ENCODE measurements around the gene RFX1.
"Not testable (repeated sequence)": the region's sequence is repeated elsewhere in the genome, so short reads cannot be mapped to it uniquely, and the experiment has no call there.

RFX1 gene

DNA sequence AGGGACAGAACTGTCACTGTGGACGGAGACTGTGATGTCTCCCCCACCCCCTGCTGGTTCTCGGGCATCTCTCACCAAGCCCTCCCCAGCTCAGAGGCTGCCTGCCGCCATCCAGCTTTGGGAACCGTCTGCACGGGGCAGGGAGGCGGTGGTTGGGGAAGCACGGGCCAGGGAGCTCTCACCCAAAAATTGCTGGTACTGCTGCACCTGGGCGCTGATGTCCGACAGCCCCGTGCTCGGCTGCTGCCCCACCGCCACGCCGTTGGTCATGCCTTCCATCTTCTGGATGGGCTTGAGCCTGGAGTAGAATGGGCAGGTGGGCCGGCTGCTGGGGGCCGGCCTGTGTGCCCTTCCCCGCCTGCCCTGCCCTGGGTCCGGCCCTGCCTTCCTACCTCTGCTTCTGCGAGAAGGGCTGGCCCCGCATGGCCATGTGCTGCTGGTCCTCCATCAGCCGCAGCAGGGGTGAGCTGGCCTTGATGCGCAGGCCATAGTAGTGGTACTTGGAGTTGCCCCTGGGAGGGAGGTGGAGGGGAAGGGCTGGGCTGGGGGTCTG, 37.7 kb downstream of the RFX1 start:
- H3K27ac Mint-ChIP-seq = no peak overlapping the region
- no peak overlapping the region for H3K4me3 Mint-ChIP-seq
- no peaks in the 10 kb centered on the region for H3K27me3 Mint-ChIP-seq
- H3K36me3 Mint-ChIP-seq (ENCODE audit: low read depth) = peaks cover 72% of the 10 kb centered on the region
- no peaks in the 10 kb centered on the region for H3K9me3 Mint-ChIP-seq
- H3K4me1 Mint-ChIP-seq (ENCODE audit: low read depth) = no peaks in the 10 kb centered on the region
- no peak for DNase-seq

DNA sequence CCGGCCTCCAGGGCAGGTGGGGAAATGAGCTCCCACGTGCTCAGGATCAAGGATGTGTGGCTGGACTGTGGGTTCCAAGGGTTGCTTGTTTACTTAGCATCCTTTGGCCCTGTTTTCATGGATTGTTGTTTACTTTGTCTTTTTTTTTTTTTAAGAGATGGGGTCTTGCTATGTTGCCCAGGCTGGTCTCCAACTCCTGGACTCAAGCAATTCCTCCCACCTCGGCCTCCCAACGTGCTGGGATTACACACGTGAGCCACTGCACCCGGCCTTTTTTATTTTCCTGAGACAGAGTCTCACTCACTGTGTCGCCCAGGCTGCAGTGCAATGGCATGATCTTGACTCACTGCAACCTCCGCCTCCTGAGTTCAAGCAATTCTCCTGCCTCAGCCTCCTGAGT, 38.9 kb downstream of the RFX1 start:
- not testable (repeated sequence) for H3K27ac Mint-ChIP-seq; H3K9me3 Mint-ChIP-seq; DNase-seq; H3K4me1 Mint-ChIP-seq (ENCODE audit: low read depth); H3K4me3 Mint-ChIP-seq; H3K27me3 Mint-ChIP-seq
- H3K36me3 Mint-ChIP-seq (ENCODE audit: low read depth) = peaks cover 63% of the 10 kb centered on the region

DNA sequence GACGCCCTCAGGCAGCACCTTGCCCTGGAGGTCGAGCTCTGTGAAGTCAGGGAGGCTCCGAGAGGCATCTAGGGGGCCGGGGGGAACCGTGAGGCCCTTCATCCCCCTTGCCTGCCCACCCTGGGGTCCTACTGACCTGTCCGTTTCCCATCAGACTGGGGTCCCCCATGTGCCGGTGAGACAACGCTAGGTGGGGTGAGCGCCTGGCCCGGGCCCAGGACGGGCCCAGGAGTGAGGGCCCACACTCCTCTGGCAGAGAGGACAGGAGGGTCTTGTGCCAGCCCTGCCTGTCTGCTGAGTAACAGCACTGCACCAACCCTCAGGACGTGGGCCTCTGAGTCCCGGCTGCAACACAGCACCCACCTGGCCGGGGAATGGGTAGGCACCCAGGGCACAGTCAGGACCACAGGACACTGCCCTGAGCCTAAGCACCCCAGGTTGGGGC, 39.4 kb downstream of the RFX1 start:
- H3K9me3 Mint-ChIP-seq = no peaks in the 10 kb centered on the region
- peaks cover 63% of the 10 kb centered on the region for H3K36me3 Mint-ChIP-seq (ENCODE audit: low read depth)
- H3K27me3 Mint-ChIP-seq = no peaks in the 10 kb centered on the region
- H3K4me3 Mint-ChIP-seq = no peak overlapping the region
- no peak overlapping the region for H3K27ac Mint-ChIP-seq
- no peak for DNase-seq
- no peaks in the 10 kb centered on the region for H3K4me1 Mint-ChIP-seq (ENCODE audit: low read depth)

DNA sequence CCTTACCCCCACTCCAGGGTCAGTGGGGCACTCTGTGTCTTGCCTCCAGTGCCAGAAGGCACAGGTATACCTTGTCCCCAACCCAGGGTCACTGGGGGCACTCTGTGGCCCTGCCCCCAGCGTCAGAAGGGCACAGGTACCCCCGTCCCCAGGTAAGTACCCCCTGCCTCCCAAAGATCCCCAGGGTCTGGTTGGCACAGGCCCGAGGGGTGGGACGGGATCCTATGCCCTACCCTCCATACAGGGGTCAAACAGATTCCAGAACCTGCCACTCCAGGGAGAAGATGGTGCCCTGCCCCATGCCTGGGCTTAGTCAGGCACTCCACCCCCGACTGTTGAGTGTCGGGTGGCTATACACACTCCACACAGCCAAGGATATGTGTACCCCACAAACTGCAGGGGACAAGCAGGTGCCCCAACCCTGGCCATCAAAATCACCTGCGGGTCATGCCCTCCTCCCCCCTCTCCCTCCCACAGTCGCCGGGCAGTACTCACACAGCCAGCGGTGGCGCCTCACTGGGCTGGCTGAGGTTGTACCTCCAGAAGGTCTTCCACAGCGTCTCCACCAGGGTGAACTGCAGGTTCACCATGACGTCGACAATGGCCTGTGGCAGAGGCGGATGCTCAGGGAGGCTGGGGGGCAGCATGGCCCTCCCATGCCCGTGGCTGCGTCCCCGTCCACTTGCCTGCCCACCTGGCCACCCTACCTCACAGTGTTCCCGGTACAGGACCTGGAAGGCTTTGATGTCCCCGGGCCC, 40.0 kb downstream of the RFX1 start:
- no peak overlapping the region for H3K4me3 Mint-ChIP-seq
- no peaks in the 10 kb centered on the region for H3K27me3 Mint-ChIP-seq
- peaks cover 64% of the 10 kb centered on the region for H3K36me3 Mint-ChIP-seq (ENCODE audit: low read depth)
- no peak for DNase-seq
- H3K9me3 Mint-ChIP-seq = no peaks in the 10 kb centered on the region
- no peaks in the 10 kb centered on the region for H3K4me1 Mint-ChIP-seq (ENCODE audit: low read depth)
- no peak overlapping the region for H3K27ac Mint-ChIP-seq

DNA sequence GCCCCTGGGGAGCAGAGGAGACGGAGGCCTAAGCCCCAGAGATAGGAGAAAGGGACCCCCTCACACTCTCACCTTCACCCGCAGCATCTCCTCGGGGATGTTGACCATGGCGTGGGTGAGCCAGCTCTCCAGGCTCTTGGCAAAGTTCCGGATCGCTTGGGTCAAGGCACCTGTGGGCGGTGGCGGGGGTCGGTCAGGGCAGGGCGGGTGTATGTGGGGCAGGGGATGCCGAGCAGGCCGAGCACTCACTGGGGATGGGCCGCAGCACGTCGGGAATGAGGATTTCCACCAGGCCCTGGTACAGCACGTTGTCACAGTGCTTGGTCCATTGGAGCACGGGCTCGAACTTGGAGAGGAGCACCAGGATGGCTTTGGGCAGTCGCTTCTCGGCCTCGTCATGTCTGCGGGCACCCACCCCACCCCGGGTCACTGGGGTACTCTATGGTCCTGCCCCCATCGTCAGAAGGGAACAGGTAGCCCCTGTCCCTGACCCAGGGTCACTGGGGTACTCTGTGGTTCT, 40.7 kb downstream of the RFX1 start:
- H3K9me3 Mint-ChIP-seq = no peaks in the 10 kb centered on the region
- no peak for DNase-seq
- peaks cover 66% of the 10 kb centered on the region for H3K36me3 Mint-ChIP-seq (ENCODE audit: low read depth)
- peak overlapping the region; percentile 37 for H3K27ac Mint-ChIP-seq
- H3K4me1 Mint-ChIP-seq (ENCODE audit: low read depth) = no peaks in the 10 kb centered on the region
- H3K27me3 Mint-ChIP-seq = no peaks in the 10 kb centered on the region
- no peak overlapping the region for H3K4me3 Mint-ChIP-seq

DNA sequence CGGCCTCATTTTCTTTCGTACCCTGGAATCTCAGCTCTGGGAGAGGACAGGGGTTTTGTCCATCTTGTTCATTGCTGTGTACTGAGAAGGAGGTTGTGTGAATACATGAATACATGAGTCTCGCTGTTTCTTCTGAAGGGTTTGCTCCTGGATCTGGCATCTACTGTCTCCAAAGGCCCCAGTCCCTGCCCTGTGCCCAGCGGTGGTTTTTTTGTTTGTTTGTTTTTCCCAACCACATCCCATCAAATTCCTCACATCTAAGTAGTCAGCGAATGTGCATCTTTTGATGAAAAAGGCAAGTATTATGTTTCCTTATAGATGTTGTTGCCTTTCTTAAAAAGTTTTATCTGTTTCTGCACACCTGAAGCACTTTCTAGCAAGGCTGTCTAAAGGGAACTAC, 41.3 kb downstream of the RFX1 start:
- H3K4me1 Mint-ChIP-seq (ENCODE audit: low read depth) = no peaks in the 10 kb centered on the region
- H3K27me3 Mint-ChIP-seq = no peaks in the 10 kb centered on the region
- H3K27ac Mint-ChIP-seq = peak overlapping the region; percentile 53
- DNase-seq = no peak
- H3K4me3 Mint-ChIP-seq = no peak overlapping the region
- H3K36me3 Mint-ChIP-seq (ENCODE audit: low read depth) = peaks cover 68% of the 10 kb centered on the region
- H3K9me3 Mint-ChIP-seq = no peaks in the 10 kb centered on the region

DNA sequence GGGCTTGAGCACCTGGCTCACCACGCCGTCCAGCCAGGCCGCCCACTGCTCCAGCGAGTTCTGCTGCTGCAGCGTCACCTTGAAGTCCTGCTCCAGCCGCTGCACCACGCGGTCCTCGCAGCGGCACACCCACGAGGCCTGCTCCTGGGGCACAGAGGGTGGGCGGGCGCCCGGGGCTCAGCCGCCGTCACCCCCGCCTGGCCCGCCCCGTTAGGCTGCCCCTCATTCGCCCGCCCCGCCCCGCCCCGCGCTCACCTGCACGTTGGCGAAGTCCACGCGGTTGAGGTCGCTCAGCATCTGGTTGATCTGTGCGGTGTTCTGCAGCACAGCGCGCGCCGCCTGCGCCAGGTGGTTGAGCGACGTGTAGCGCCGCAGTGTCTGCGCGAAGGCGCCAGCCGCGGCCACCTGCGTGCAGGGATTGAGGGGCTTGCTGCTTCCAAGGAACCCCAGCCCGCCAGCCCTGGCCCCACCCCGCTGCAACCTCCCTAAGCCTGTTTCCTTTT, 42.5 kb downstream of the RFX1 start:
- no peak for DNase-seq
- Mint-ChIP-seq H3K36me3 (ENCODE audit: low read depth) (peaks cover 66% of the 10 kb centered on the region), H3K9me3 (no peaks in the 10 kb centered on the region), H3K27ac (no peak overlapping the region), H3K27me3 (no peaks in the 10 kb centered on the region), H3K4me3 (no peak overlapping the region), H3K4me1 (ENCODE audit: low read depth) (no peaks in the 10 kb centered on the region)

DNA sequence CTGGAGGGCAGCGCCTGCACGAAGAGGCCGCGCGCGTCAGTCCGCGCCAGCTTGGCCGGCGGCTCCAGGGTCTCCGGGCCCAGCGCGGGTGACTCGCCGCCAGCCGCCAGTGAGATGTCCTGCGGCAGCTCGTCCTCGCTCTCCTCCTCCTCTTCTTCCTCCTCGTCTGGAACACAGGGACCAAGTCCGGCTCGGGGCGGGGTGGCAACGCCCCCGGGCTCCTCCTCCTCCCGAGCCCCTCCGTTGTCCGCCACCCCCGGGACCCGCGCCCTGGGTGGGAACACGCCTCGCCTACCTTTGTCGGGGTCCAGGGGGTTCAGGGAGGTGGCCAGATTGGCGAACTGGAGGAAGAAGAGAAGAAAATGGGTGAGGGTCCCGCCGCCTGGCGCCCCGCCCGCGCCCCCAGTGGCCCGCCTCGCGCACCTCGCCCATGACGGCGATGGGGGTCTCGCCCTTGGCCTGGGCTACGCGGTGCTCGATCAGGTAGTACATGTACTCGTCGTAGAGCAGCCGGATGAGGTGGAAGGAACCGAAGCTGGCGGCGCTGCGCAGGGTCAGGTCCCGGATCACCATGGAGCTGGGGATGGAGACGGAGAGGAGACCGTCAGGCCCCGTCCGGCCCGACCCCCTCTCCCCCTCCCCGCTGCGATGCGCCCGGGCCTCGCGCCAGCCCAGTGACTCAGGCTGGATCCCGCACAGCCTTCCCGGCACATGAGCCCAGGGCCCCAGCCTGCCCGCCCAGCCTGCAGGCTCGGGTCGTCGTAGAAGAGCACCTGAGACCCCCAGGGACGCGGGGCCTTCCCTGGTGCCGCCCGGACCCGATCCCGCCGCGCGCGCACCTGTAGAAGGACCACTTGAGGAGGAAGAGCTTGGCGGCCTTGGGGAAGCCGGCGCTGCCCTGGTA, 43.2 kb downstream of the RFX1 start:
- no peak for DNase-seq
- Mint-ChIP-seq H3K4me1 (ENCODE audit: low read depth) (no peaks in the 10 kb centered on the region), H3K36me3 (ENCODE audit: low read depth) (peaks cover 69% of the 10 kb centered on the region), H3K27ac (no peak overlapping the region), H3K9me3 (no peaks in the 10 kb centered on the region), H3K27me3 (no peaks in the 10 kb centered on the region), H3K4me3 (no peak overlapping the region)

DNA sequence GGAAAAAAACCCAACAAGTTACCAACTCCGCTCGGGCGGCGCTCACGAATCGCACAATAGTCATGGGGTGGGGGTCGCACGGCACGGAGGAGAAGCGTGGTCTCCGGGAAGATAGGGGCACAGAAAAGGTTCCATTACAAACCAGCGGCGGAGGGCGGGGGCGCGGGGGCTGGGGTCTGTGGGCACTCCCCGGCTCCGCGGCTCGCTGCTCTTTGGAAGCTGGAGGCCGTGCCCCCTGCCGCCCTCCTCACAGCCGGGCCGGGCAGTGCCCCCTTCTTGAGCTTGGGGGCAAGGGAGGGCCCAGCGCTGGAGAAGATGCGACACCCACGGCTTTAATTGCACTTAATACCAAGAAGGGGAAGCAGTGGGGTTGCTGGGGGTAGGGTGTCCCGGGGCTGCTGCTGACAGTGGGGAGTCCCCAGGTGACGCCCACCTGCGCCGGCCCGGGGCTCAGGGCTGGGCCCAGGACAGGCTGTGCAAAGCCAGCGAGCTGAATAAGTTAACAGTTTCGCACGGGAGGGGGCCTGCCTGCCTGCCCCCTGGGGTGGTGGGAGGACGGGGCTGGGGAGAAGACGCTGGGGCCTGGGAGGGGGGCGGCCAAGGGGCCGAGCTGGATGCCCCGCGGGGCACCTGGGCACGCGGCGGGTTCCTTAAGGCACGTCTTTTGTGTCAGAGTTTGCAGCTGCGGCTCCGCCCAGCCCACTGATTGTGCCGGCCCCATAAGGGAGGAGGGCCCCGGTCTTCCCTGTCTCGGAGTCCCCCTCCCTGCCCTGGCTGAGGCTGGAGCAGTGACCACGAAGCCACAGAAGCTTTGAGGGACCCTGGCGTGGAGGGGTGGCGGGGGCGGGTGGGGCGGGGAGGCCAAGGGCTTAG, 44.1 kb downstream of the RFX1 start:
- no peak for DNase-seq
- Mint-ChIP-seq H3K4me1 (ENCODE audit: low read depth) (no peaks in the 10 kb centered on the region), H3K36me3 (ENCODE audit: low read depth) (peaks cover 69% of the 10 kb centered on the region), H3K27ac (peak overlapping the region; percentile 55), H3K27me3 (no peaks in the 10 kb centered on the region), H3K4me3 (no peak overlapping the region), H3K9me3 (no peaks in the 10 kb centered on the region)

DNA sequence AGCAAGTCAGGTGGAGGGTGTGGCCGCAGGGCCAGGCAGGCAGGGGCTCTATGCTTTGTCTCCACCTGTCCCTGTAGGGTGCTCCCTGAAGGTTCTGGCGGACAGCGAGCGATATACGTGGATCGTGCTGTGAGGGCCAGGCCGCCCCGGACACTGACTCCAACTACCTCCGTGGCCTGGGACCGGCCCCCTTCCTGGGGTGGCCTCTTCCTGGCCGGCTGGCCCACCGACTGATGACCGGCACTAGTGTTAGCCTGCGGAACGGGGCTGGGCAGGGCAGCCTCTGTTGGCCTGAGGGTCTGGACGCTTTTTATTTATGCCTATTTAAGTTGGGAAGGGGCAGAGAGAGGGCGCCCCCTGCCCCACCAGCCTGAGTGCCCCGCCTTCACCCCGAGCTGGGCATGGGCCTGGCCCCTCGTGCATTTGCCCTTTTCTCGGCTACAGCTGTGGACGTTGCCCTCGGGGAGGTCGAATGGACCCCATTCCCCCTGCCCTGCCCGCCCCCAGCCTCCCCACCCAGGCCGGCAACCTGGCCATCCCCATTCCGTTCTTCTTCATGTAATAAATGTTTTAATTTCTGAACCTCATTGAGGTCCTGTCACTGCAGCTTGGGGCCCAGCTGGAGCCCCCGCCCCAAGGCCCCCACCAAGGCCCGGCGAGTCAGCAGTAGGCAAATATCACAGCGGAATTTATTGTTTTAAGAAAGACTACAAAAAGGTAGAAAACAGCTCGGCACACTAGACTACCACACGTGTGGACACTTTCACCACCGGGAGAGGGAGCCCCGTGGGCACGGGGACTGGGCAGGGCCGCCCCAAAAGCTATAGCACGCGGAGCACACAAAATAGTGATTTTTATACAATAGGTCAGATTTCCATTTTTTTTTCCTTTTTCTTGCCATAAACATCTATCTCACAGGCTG, 45.0 kb downstream of the RFX1 start:
- no peaks in the 10 kb centered on the region for H3K4me1 Mint-ChIP-seq (ENCODE audit: low read depth)
- peak overlapping the region; percentile 55 for H3K27ac Mint-ChIP-seq
- H3K36me3 Mint-ChIP-seq (ENCODE audit: low read depth) = peaks cover 71% of the 10 kb centered on the region
- DNase-seq = no peak
- H3K9me3 Mint-ChIP-seq = no peaks in the 10 kb centered on the region
- H3K4me3 Mint-ChIP-seq = no peak overlapping the region
- no peaks in the 10 kb centered on the region for H3K27me3 Mint-ChIP-seq

DNA sequence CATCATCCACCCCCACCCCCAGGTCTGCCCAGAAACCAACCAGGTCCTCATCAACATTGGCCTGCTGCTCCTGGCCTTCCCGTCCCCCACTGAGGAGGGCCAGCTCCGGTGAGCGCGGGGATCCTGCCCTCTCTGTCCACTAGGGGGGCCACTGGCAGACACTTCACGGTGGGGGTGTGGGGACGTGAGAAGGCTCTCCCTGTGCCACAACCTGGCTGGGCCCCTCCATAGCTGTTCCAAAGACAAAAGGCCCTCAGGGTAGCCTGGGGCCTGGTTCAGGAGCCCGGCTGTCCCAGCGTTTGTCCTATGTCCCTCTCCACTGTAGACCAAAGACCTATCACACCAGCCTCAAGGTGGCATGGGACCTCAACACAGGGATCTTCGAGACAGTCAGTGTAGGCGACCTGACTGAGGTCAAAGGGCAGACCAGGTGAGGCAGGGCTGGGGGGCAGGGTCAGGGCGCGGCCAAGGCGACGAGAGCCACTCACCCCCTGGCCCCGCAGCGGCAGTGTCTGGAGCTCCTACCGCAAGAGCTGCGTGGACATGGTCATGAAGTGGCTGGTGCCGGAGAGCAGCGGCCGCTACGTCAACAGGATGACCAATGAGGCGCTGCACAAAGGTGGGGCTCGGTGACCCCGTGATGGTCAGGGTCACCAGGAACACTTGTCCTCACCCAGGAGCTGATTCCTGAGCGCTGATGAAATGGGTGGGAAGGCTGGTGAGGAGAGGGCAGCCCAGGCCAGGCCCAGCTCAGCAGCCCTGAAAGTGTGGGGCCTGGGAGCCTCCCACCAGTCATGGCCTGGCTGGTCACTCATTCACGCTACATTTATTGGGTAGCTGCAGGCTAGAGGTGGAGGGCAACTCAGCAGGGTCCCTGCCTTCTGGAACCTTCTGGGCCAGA, 45.9 kb downstream of the RFX1 start:
- H3K4me1 Mint-ChIP-seq (ENCODE audit: low read depth) = no peaks in the 10 kb centered on the region
- no peak for DNase-seq
- peak overlapping the region; percentile 40 for H3K27ac Mint-ChIP-seq
- H3K9me3 Mint-ChIP-seq = no peaks in the 10 kb centered on the region
- no peaks in the 10 kb centered on the region for H3K27me3 Mint-ChIP-seq
- H3K36me3 Mint-ChIP-seq (ENCODE audit: low read depth) = peaks cover 73% of the 10 kb centered on the region
- H3K4me3 Mint-ChIP-seq = no peak overlapping the region

DNA sequence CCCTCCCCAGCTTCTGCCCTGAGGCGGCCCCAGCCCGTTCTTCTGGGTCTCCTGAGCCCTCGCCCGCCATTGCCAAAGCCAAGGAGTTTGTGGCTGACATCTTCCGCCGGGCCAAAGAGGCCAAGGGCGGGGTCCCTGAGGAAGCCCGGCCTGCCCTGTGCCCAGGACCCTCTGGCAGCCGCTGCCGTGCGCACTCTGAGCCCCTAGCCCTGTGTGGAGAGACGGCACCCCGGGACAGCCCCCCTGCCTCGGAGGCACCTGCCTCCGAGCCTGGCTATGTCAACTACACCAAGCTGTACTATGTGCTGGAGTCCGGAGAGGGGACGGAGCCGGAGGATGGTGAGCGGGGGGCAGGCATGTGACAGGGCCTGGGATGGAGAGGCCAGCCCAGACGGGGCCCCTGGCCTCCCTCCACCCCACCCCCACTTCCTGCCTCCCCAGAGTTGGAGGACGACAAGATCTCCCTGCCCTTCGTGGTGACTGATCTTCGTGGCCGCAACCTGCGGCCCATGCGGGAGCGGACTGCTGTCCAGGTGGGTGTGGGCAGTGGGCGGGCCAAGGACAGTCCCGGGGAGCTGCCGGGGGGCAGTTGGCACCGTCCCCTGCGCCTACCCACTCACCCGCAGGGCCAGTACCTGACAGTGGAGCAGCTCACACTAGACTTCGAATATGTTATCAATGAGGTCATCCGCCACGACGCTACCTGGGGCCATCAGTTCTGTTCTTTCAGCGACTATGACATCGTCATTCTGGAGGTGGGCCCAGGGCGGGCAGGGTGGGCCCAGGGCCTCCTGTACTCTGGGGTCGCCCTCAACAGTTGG, 46.8 kb downstream of the RFX1 start:
- Mint-ChIP-seq H3K36me3 (ENCODE audit: low read depth) (peaks cover 73% of the 10 kb centered on the region), H3K9me3 (no peaks in the 10 kb centered on the region), H3K27me3 (no peaks in the 10 kb centered on the region), H3K4me1 (ENCODE audit: low read depth) (peaks cover 3% of the 10 kb centered on the region), H3K27ac (no peak overlapping the region), H3K4me3 (no peak overlapping the region)
- no peak for DNase-seq

All from activated T-cell treated with anti-CD3 and anti-CD28 coated beads, Interleukin-2, amount 50 U/mL, for 24 hours (primary cell).